Gastrocnemius medialis (tissue), 4 donors: ENCODE measurements around the gene CASZ1. TPM values are rescaled to one million over a fixed set of nuclear protein-coding genes. Genes with fewer than 3 reads are reported as not detected.

Experiments used
- ATAC-seq, 2 donors: fragments of 150-250 bp; one replicate each; pipeline ENCODE4 v1.9.1; 2016
- DNase-seq, 2 donors: peaks; one replicate each; pipeline ENCODE4 v3.0.0-alpha.2; 2019
- H3K27ac ChIP-seq, 4 donors: fragments of 200-600 bp; sonication (generic); 1 replicate in 1 of 4; 2 replicates in 3 of 4; pipeline ENCODE4 v1.5.1; 2016 to 2018; ENCODE audit warnings: mild to moderate bottlenecking in 2 of 4, moderate library complexity in 1 of 4
- H3K27me3 ChIP-seq, 3 donors: fragments of 200-600 bp; sonication (generic) in 2 of 3; 1 replicate in 1 of 3; 2 replicates in 2 of 3; pipeline versions ENCODE4 v1.5.1 to v1.6.0; 2016 to 2019; ENCODE audit warnings: mild to moderate bottlenecking in 1 of 3, moderate library complexity in 1 of 3
- H3K36me3 ChIP-seq, 2 donors: fragments of 200-600 bp; sonication (generic) in 1 of 2; one replicate each; pipeline ENCODE4 v1.5.1; 2017 to 2018
- H3K4me1 ChIP-seq, 2 donors: fragments of 200-600 bp; sonication (generic) in 1 of 2; one replicate each; pipeline ENCODE4 v1.5.1; 2016 to 2017; ENCODE audit warnings: mild to moderate bottlenecking in 2 of 2
- H3K4me3 ChIP-seq, 4 donors: fragments of 200-600 bp; sonication (generic) in 3 of 4; 1 replicate in 1 of 4; 2 replicates in 3 of 4; pipeline ENCODE4 v1.5.1; 2016 to 2019; ENCODE audit warnings: mild to moderate bottlenecking in 2 of 4
- H3K9me3 ChIP-seq, 3 donors: fragments of 200-600 bp; sonication (generic) in 2 of 3; 1 replicate in 1 of 3; 2 replicates in 2 of 3; pipeline ENCODE4 v1.5.1; 2016 to 2019
- POLR2A ChIP-seq, 2 donors: fragments of 450-650 bp; IDR thresholded peaks; one replicate each; pipeline ENCODE4 v1.6.1; 2017; ENCODE audit warnings: antibody characterized with exemption in 2 of 2, mild to moderate bottlenecking in 2 of 2, moderate library complexity in 2 of 2
- in situ Hi-C, 4 donors: fragments of 200-750 bp; cut with MboI; loops; one replicate each; pipeline versions ENCODE4 v1.15.0 to v1.8.0; 2017; ENCODE audit warnings: low sequenced_read_pairs in 4 of 4
- intact Hi-C: fragments of 100-400 bp; cut with DNase I; formaldehyde crosslinking; loops from one replicate; pipeline ENCODE4 v1.15.1; 2023; ENCODE audit warnings: low total_unique reads
- total RNA-seq, 4 donors: library from RNA; depleted of rRNA; stranded (reverse); fragments of >200 nt; gene quantifications; one replicate each; pipeline versions ENCODE4 v1.1.0 to v1.2.3, GENCODE V29; 2016
- TF ChIP-seq, protein P1 (sequence below), 5 experiments: fragments of 450-650 bp in 3 of 5; fragments of 200-600 bp in 2 of 5; sonication (generic) in 2 of 5; IDR thresholded peaks in 4 of 5; conservative IDR thresholded peaks in 1 of 5; 1 replicate in 4 of 5; 2 replicates in 1 of 5; pipeline ENCODE4 v1.5.1; 2016 to 2019; ENCODE audit warnings: antibody characterized with exemption in 5 of 5, mild to moderate bottlenecking in 3 of 5, moderate library complexity in 3 of 5

CASZ1 gene
- total RNA-seq, 4 donors from 2014 or later: 19.1 to 121 (median 80.6) TPM

DNA sequence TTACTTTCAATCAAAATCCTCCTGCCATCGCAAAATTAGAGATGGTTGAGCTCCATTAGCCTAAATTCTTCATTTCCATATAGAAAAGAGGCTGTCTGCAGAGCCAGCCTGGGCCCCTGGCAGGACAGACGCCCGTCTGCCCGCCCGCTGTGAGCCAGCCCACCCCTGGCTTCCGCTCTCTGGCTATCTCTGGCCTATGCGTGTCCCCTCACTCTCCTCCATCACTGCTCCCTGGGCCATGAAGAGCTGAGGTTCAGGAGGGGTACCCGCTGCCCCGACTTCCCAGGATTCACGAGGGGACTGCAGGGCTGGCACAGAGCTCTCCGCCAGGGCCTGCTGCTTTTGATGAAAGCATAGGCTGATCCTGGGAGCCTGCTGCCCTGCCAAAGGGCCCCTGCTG lies 117.6 kb downstream of the CASZ1 start:
- peaks cover 70 to 73% of the 10 kb centered on the region in 2 donors for H3K4me1 ChIP-seq

DNA sequence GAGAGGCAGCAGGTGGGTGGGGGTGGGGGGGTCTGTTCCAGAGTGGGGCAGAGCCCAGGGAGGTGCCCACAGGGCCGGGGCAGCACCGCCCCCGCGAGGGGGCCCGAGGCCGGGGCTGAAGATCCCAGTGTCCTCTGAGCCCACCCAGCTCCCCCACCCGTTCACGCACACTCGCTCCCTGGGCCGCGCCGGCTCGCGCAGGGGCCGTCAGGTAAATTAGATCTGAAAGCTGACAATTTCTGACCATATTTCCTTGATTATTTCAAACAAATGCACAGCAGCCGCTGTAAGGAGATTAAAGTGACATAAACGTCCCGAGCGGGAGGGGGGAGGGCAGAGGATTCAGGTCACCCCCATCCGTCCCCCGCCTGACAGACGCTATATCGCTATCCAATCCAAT lies 118.0 kb downstream of the CASZ1 start:
- intact Hi-C loops: no loop called here
- ATAC-seq: no peak
- H3K27ac ChIP-seq: peak overlapping the region; percentile 13 to 65 (median 51)

More for the DNA sequence above, 117.6 kb downstream of the CASZ1 start:
- intact Hi-C loops: no loop called here
- H3K36me3 ChIP-seq: no peaks in the 10 kb centered on the region
- DNase-seq (no peak), ATAC-seq (no peak)
- in situ Hi-C loops: loop anchor here in 2 of 4 donors (25.0 kb wide), 1 partner anchor 108 kb away; the partner anchor contains the start of gene CASZ1 (in 2 of the 2)
- no peak for TF ChIP-seq POLR2A (IDR thresholded peaks at IDR 0.05)
- TF ChIP-seq, protein P1, sequence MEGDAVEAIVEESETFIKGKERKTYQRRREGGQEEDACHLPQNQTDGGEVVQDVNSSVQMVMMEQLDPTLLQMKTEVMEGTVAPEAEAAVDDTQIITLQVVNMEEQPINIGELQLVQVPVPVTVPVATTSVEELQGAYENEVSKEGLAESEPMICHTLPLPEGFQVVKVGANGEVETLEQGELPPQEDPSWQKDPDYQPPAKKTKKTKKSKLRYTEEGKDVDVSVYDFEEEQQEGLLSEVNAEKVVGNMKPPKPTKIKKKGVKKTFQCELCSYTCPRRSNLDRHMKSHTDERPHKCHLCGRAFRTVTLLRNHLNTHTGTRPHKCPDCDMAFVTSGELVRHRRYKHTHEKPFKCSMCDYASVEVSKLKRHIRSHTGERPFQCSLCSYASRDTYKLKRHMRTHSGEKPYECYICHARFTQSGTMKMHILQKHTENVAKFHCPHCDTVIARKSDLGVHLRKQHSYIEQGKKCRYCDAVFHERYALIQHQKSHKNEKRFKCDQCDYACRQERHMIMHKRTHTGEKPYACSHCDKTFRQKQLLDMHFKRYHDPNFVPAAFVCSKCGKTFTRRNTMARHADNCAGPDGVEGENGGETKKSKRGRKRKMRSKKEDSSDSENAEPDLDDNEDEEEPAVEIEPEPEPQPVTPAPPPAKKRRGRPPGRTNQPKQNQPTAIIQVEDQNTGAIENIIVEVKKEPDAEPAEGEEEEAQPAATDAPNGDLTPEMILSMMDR (IDR thresholded peaks at IDR 0.05 in 4 of 5, conservative IDR thresholded peaks at IDR 0.05 in 1 of 5): no peak
- H3K27me3 ChIP-seq: no peaks in the 10 kb centered on the region
- no peak overlapping the region for H3K4me3 ChIP-seq
- peak overlapping the region; percentile 22 to 81 (median 32) for H3K27ac ChIP-seq
- H3K9me3 ChIP-seq: no peaks in the 10 kb centered on the region

DNA sequence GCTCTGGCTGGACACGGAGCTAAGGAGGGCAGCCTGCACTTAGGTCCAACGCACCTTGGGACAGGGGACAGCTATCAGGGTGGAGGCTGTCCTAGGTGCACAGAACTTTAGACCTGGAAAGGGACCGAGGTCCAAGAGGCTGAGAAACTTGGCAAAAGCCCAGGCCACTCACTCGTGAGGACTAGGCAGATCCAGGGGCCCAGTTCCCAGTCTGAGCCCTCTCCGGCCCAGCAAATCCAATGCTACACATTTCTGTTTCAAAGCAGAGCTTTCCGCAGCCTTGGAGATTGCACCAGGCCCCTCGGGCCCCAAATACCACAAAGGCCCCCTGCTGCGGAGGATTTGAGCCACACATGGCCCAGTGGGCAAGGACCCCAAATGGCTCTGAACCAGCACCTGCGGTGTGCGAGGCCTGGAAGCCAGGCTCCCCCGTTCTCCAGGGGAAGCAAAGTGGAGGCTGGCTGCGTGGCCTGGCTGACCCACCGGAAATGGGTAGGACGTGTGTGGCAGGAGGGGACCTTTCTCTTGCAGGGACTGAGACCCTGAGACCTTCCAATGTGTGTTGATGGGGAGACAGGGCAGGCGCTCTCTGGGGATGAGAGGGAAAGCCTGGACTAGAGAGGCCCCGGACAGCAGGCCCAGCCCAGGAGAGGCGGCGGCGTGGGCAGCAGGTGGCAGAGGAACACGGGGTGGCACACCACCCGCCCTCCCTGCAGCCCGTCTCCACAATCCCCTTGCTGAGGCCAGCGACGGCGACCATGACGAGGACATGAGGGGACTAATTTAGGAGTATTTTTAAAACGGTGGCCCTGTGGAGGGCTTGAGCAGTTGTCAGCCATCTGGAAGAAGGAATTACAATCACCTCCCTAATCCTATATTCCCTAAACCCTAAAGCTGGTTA lies 118.7 kb downstream of the CASZ1 start:
- H3K27me3 ChIP-seq: no peaks in the 10 kb centered on the region
- H3K4me3 ChIP-seq: no peak overlapping the region
- peak overlapping the region; percentile 13 to 65 (median 51) for H3K27ac ChIP-seq
- intact Hi-C loops (no loop called here), in situ Hi-C loops (loop anchor here in 2 of 4 donors (25.0 kb wide), 1 partner anchor 110 kb away; the partner anchor contains the start of gene CASZ1 (in 2 of the 2))
- H3K36me3 ChIP-seq: no peaks in the 10 kb centered on the region
- H3K9me3 ChIP-seq: no peaks in the 10 kb centered on the region
- peaks cover 58 to 62% of the 10 kb centered on the region in 2 donors for H3K4me1 ChIP-seq
- DNase-seq: peak; percentile 45 to 49
- peak in 1 of 2 donors; percentile 37 for ATAC-seq
- TF ChIP-seq POLR2A (IDR thresholded peaks at IDR 0.05): no peak
- TF ChIP-seq, protein P1 (IDR thresholded peaks at IDR 0.05 in 4 of 5, conservative IDR thresholded peaks at IDR 0.05 in 1 of 5): no peak

More for the DNA sequence above, 118.0 kb downstream of the CASZ1 start:
- TF ChIP-seq, protein P1 (IDR thresholded peaks at IDR 0.05 in 4 of 5, conservative IDR thresholded peaks at IDR 0.05 in 1 of 5): no peak
- TF ChIP-seq POLR2A (IDR thresholded peaks at IDR 0.05): no peak
- Histone ChIP-seq H3K36me3 (no peaks in the 10 kb centered on the region), H3K27me3 (no peaks in the 10 kb centered on the region), H3K9me3 (no peaks in the 10 kb centered on the region), H3K4me1 (peaks cover 65 to 68% of the 10 kb centered on the region in 2 donors), H3K4me3 (no peak overlapping the region)
- no peak for DNase-seq
- in situ Hi-C loops: loop anchor here in 2 of 4 donors (25.0 kb wide), 1 partner anchor 109 kb away; the partner anchor contains the start of gene CASZ1 (in 2 of the 2)

DNA sequence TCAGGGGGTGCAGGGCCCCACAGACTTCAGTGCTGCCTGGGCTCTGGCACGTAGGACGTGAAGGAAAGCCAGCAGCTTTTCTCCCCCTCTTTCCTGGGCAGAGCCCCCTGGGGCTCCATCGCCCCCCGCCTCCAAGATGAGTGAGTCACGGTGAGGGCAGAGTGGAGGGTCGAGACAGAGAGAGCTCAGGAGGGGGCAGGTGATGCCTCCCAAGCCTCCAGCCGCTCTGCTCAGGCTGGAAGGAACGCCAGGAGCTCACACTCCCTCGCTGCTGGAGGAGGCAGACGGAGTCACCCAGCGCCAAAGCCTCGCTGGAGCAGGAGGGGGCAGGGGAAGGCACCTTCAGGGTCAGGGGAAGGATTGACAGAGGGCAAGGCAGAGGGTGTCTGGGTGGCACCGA lies 119.5 kb downstream of the CASZ1 start:
- Histone ChIP-seq H3K9me3 (no peaks in the 10 kb centered on the region), H3K4me1 (peaks cover 51 to 54% of the 10 kb centered on the region in 2 donors), H3K4me3 (no peak overlapping the region), H3K27ac (peak overlapping the region in 3 of 4 donors; percentile 13 to 57 (median 45)), H3K36me3 (no peaks in the 10 kb centered on the region), H3K27me3 (no peaks in the 10 kb centered on the region)
- in situ Hi-C loops: loop anchor here in 2 of 4 donors (25.0 kb wide), 1 partner anchor 110 kb away; the partner anchor contains the start of gene CASZ1 (in 2 of the 2)
- no peak for ATAC-seq
- no peak for DNase-seq
- intact Hi-C loops: no loop called here
- TF ChIP-seq POLR2A (IDR thresholded peaks at IDR 0.05): no peak
- TF ChIP-seq, protein P1 (IDR thresholded peaks at IDR 0.05 in 4 of 5, conservative IDR thresholded peaks at IDR 0.05 in 1 of 5): no peak
